Upper lobe of left lung (tissue), 6 donors: ENCODE measurements around the gene C11orf97. TPM values are rescaled to one million over a fixed set of nuclear protein-coding genes. Genes with fewer than 3 reads are reported as not detected.

Experiments
- ATAC-seq, 2 donors: fragments of 200-7000 bp; cut with Tn5 transposase; one replicate each; pipeline ENCODE4 v1.9.1; 2022; ENCODE audit warnings: mild to moderate bottlenecking in 2 of 2, moderate library complexity in 2 of 2; ENCODE audit not compliant: low FRiP score in 2 of 2
- DNase-seq, 2 donors: peaks; one replicate each; pipeline ENCODE4 v3.0.0-alpha.2; 2019 to 2020
- H3K27ac ChIP-seq, 4 donors: fragments of 200-600 bp; sonication (generic); one replicate each; pipeline ENCODE4 v1.5.1; 2016 to 2019
- H3K27me3 ChIP-seq, 4 donors: fragments of 200-600 bp; sonication (generic); one replicate each; pipeline ENCODE4 v1.5.1; 2017 to 2019
- H3K36me3 ChIP-seq, 4 donors: fragments of 200-600 bp; sonication (generic); one replicate each; pipeline ENCODE4 v1.5.1; 2016 to 2019
- H3K4me1 ChIP-seq, 4 donors: fragments of 200-600 bp; sonication (generic); one replicate each; pipeline ENCODE4 v1.5.1; 2018 to 2019
- H3K4me3 ChIP-seq, 4 donors: fragments of 200-600 bp; sonication (generic); one replicate each; pipeline ENCODE4 v1.5.1; 2017 to 2019; ENCODE audit warnings: mild to moderate bottlenecking in 2 of 4, moderate library complexity in 1 of 4
- H3K9me3 ChIP-seq, 4 donors: fragments of 200-600 bp; sonication (generic); one replicate each; pipeline ENCODE4 v1.5.1; 2018 to 2019
- CTCF ChIP-seq, 6 experiments: fragments of 450-650 bp in 4 of 6; fragments of 200-600 bp in 2 of 6; sonication (generic) in 2 of 6; IDR thresholded peaks; one replicate each; pipeline ENCODE4 v1.5.1; 2016 to 2019; ENCODE audit warnings: antibody characterized with exemption in 6 of 6
- EP300 ChIP-seq, 4 donors: sonication (generic); formaldehyde crosslinking; IDR thresholded peaks; one replicate each; pipeline ENCODE4 v1.5.1; 2017; ENCODE audit warnings: antibody characterized with exemption in 4 of 4, control low read depth in 2 of 4
- POLR2A ChIP-seq, 4 donors: fragments of 450-650 bp; IDR thresholded peaks; one replicate each; pipeline ENCODE4 v1.5.1; 2016 to 2017; ENCODE audit warnings: antibody characterized with exemption in 4 of 4, mild to moderate bottlenecking in 2 of 4
- POLR2AphosphoS5 ChIP-seq, 2 donors: sonication (generic); formaldehyde crosslinking; IDR thresholded peaks; one replicate each; pipeline ENCODE4 v1.5.1; 2017; ENCODE audit warnings: antibody characterized with exemption in 2 of 2
- WGBS, 2 donors: methylation state at CpG; one replicate each; pipeline ENCODE4 v1.1.5; 2017 to 2018; 5-methylcytosine and 5-hydroxymethylcytosine counted together
- total RNA-seq, 6 donors: library from RNA; depleted of rRNA in 4 of 6; stranded (reverse); fragments of >200 nt in 4 of 6; gene quantifications; one replicate each; pipeline versions ENCODE4 v1.1.0 to v1.2.1, GENCODE V29; 2016 to 2021
- donor health status: DM: no; HTN: no; CAD: no; lungs with moderate emphysema.
- donor health status: DM: no; HTN: yes; CAD: no; lungs with severe emphysema.

The C11orf97 gene
- total RNA-seq, 6 donors from 2014 or later: 0.31 to 14.7 (median 4.1) TPM; not detected in 1

- TF ChIP-seq EP300 (IDR thresholded peaks at IDR 0.05) (no peak), POLR2A (IDR thresholded peaks at IDR 0.05) (no peak), POLR2AphosphoS5 (IDR thresholded peaks at IDR 0.05) (no peak), CTCF (IDR thresholded peaks at IDR 0.05) (no peak)
- no peak for DNase-seq
- H3K27me3 ChIP-seq: no peaks in the 10 kb centered on the region
- no peak for ATAC-seq
- H3K9me3 ChIP-seq: no peaks in the 10 kb centered on the region
- no peak overlapping the region for H3K27ac ChIP-seq
- peaks cover 0 to 4% (median 0%) of the 10 kb centered on the region in 4 donors for H3K4me1 ChIP-seq
- H3K4me3 ChIP-seq: no peak overlapping the region
- WGBS, 2 donors: 94 to 95% methylated on average over 3 of the region's 3 CpGs
- H3K36me3 ChIP-seq: no peaks in the 10 kb centered on the region
These were observed 19.9 kb downstream of the C11orf97 start for GRCh38 chr11:94532211-94532610.

- 58 to 71% methylated on average over 1 of the region's 1 CpG for WGBS, 2 donors
- Histone ChIP-seq H3K4me1 (peaks cover 0 to 4% (median 1%) of the 10 kb centered on the region in 4 donors), H3K27me3 (no peaks in the 10 kb centered on the region), H3K9me3 (no peaks in the 10 kb centered on the region), H3K36me3 (no peaks in the 10 kb centered on the region), H3K4me3 (no peak overlapping the region), H3K27ac (no peak overlapping the region)
- ATAC-seq: peak in 1 of 2 donors; percentile 14
- DNase-seq: no peak
- no peak for TF ChIP-seq EP300 (IDR thresholded peaks at IDR 0.05)
- TF ChIP-seq CTCF (IDR thresholded peaks at IDR 0.05): no peak
- TF ChIP-seq POLR2A (IDR thresholded peaks at IDR 0.05): no peak
- TF ChIP-seq POLR2AphosphoS5 (IDR thresholded peaks at IDR 0.05): no peak
These were observed 20.9 kb downstream of the C11orf97 start for GRCh38 chr11:94533206-94533605.

GRCh38 chr11:94533696-94534630, 21.7 kb downstream of the C11orf97 start:
- ATAC-seq: peak in 1 of 2 donors; percentile 60
- H3K4me1 ChIP-seq: peaks cover 0 to 4% (median 1%) of the 10 kb centered on the region in 4 donors
- H3K4me3 ChIP-seq: no peak overlapping the region
- no peaks in the 10 kb centered on the region for H3K27me3 ChIP-seq
- H3K27ac ChIP-seq: peak overlapping the region in 1 of 4 donors; percentile 19
- 63 to 65% methylated on average over 6 of the region's 6 CpGs for WGBS, 2 donors
- no peaks in the 10 kb centered on the region for H3K36me3 ChIP-seq
- TF ChIP-seq POLR2A (IDR thresholded peaks at IDR 0.05) (no peak), POLR2AphosphoS5 (IDR thresholded peaks at IDR 0.05) (no peak), CTCF (IDR thresholded peaks at IDR 0.05) (no peak), EP300 (IDR thresholded peaks at IDR 0.05) (no peak)
- no peaks in the 10 kb centered on the region for H3K9me3 ChIP-seq
- no peak for DNase-seq

- Histone ChIP-seq H3K27me3 (no peaks in the 10 kb centered on the region), H3K27ac (no peak overlapping the region), H3K9me3 (no peaks in the 10 kb centered on the region), H3K4me3 (no peak overlapping the region), H3K4me1 (peaks cover 0 to 4% (median 1%) of the 10 kb centered on the region in 4 donors), H3K36me3 (no peaks in the 10 kb centered on the region)
- TF ChIP-seq POLR2AphosphoS5 (IDR thresholded peaks at IDR 0.05) (no peak), CTCF (IDR thresholded peaks at IDR 0.05) (no peak), POLR2A (IDR thresholded peaks at IDR 0.05) (no peak), EP300 (IDR thresholded peaks at IDR 0.05) (no peak)
- ATAC-seq (no peak), DNase-seq (no peak)
These were observed 24.1 kb downstream of the C11orf97 start for GRCh38 chr11:94536386-94536785.
